ENCODE data around the gene AFDN.

- TF ChIP-seq CTCF (IDR thresholded peaks at IDR 0.05) (no peak), ZNF317 (CRISPR knock-in tag; IDR thresholded peaks at IDR 0.05; ENCODE audit: borderline replicate concordance, low read depth) (no peak), SP1 (CRISPR knock-in tag; conservative IDR thresholded peaks at IDR 0.05) (no peak), KAT7 (CRISPR knock-in tag; IDR thresholded peaks at IDR 0.05; ENCODE audit: borderline replicate concordance) (no peak), ZBTB43 (CRISPR knock-in tag; IDR thresholded peaks at IDR 0.05) (no peak), ZBTB21 (CRISPR knock-in tag; IDR thresholded peaks at IDR 0.05; ENCODE audit: borderline replicate concordance) (no peak), ATF2 (CRISPR knock-in tag; IDR thresholded peaks at IDR 0.05; ENCODE audit: borderline replicate concordance, low read depth) (no peak), SMAD4 (CRISPR knock-in tag; IDR thresholded peaks at IDR 0.05) (no peak), ZNF219 (CRISPR knock-in tag; IDR thresholded peaks at IDR 0.05; ENCODE audit: borderline replicate concordance) (no peak), ATF1 (CRISPR knock-in tag; IDR thresholded peaks at IDR 0.05) (no peak), FOXK1 (CRISPR knock-in tag; IDR thresholded peaks at IDR 0.05) (no peak), USF2 (CRISPR knock-in tag; IDR thresholded peaks at IDR 0.05) (no peak), ZSCAN18 (CRISPR knock-in tag; IDR thresholded peaks at IDR 0.05) (no peak)
Observed at GRCh38 chr6:167812088-167812487, 14.6 kb upstream of the AFDN start.
